Mucosa of descending colon (tissue), 3 donors: ENCODE measurements around the gene EEF1A2. TPM values are rescaled to one million over a fixed set of nuclear protein-coding genes. Genes with fewer than 3 reads are reported as not detected.

ENCODE experiments used
- ATAC-seq: fragments of 200-7000 bp; cut with Tn5 transposase; one replicate; pipeline ENCODE4 v1.9.1; 2020; ENCODE audit warnings: mild to moderate bottlenecking, moderate library complexity
- DNase-seq, 3 donors: peaks; one replicate each; pipeline ENCODE4 v3.0.0-alpha.2; 2020
- H3K36me3 ChIP-seq: fragments of 200-600 bp; one replicate; pipeline ENCODE4 v1.8.0; 2021; ENCODE audit warnings: low read depth, mild to moderate bottlenecking
- H3K4me1 ChIP-seq: fragments of 200-600 bp; one replicate; pipeline ENCODE4 v1.8.0; 2021; ENCODE audit warnings: low read depth, mild to moderate bottlenecking
- H3K4me3 ChIP-seq: fragments of 200-600 bp; one replicate; pipeline ENCODE4 v1.8.0; 2021; ENCODE audit warnings: mild to moderate bottlenecking
- H3K9me3 ChIP-seq: fragments of 200-600 bp; one replicate; pipeline ENCODE4 v1.8.0; 2021; ENCODE audit warnings: mild to moderate bottlenecking
- intact Hi-C, 2 donors: fragments of 100-400 bp; cut with DNase I in 1 of 2; cut with micrococcal nuclease in 1 of 2; formaldehyde crosslinking; loops; one replicate each; pipeline versions ENCODE4 v1.11.0 to v1.11.1; 2022; cut with DNase I, micrococcal nuclease
- total RNA-seq, 3 donors: library from RNA; stranded (reverse); fragmentation: NEBNext Ultra II Directional in 2 of 3; extraction: Animal tissue kit (Norgen Biotek cat#: 25700) in 2 of 3; gene quantifications; one replicate each; pipeline versions ENCODE4 v1.2.1 to v1.2.4, GENCODE V29; 2021 to 2023
- TF ChIP-seq, protein P1 (sequence below): fragments of 200-600 bp; IDR thresholded peaks from one replicate; pipeline ENCODE4 v1.8.0; 2022; ENCODE audit warnings: antibody characterized with exemption, mild to moderate bottlenecking
- donor health status: DM: no; HTN: no; CAD: no; lungs with moderate emphysema.
- donor health status: DM: no; HTN: no; CAD: no.
- donor health status: DM: no; HTN: yes; CAD: no.

Gene EEF1A2
- total RNA-seq, 3 donors from 2014 or later: 1.3 to 15.0 (median 2.7) TPM

DNA sequence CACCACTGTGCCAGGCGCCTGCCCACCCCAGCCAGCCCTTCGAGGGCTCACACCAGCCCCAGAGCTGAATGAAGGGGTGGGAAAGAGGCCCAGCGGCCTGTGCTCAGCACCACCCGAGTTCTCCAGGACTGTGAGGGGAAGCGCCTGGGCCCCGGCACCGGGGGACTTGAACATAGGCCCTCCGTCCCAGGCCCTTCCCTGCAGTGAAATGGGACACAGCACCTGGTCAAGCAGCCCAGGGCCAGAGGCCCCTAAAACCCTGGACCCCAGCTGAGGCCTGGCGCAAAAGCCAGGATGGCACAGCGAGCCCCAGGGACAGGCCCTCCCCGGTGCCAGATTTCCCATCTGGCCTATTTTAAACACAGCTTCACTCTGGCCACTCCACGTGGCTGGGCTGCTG, 30.5 kb downstream of the EEF1A2 start:
- DNase-seq: no peak
- H3K4me1 ChIP-seq: peaks cover 5% of the 10 kb centered on the region

DNA sequence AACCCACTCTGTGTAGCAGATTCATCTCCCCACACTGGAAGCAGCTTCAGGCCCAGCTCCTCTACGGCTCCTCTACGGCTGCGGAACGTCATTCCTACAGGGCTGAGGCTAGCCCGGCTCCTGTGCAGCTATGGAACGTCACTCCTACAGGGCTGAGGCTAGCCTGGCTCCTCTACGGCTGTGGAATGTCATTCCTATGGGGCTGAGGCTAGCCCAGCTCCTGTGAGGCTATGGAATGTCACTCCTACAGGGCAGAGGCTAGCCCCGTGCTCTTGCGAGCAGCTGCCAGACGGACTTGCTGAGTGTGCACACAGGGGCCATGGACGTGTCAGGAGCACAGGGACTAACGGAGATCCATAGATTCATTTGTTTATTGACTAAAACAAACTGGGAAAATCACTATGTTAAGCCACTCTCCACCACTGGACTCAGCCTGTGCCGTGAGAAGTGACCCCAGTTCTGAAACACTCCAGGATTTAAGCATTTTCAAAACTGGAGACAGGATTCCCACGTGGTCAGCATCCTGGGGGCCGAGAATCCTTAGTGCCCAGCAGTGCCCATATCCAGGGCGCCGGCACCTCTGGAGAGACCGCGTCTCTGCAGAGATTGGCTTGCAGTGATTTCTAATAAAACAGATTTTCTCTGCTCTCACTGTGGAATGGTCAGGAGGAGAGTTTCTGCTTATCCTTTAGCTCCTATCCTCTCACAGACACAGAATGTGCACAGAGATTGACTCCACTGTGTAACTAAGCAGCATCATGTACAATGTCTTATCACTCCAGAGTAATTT, 31.4 kb downstream of the EEF1A2 start:
- H3K36me3 ChIP-seq: no peaks in the 10 kb centered on the region
- TF ChIP-seq, protein P1, sequence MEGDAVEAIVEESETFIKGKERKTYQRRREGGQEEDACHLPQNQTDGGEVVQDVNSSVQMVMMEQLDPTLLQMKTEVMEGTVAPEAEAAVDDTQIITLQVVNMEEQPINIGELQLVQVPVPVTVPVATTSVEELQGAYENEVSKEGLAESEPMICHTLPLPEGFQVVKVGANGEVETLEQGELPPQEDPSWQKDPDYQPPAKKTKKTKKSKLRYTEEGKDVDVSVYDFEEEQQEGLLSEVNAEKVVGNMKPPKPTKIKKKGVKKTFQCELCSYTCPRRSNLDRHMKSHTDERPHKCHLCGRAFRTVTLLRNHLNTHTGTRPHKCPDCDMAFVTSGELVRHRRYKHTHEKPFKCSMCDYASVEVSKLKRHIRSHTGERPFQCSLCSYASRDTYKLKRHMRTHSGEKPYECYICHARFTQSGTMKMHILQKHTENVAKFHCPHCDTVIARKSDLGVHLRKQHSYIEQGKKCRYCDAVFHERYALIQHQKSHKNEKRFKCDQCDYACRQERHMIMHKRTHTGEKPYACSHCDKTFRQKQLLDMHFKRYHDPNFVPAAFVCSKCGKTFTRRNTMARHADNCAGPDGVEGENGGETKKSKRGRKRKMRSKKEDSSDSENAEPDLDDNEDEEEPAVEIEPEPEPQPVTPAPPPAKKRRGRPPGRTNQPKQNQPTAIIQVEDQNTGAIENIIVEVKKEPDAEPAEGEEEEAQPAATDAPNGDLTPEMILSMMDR: no peak
- intact Hi-C loops: no loop called here
- H3K9me3 ChIP-seq: no peaks in the 10 kb centered on the region
- ATAC-seq: no peak
- no peak for DNase-seq
- no peak overlapping the region for H3K4me3 ChIP-seq
- peaks cover 5% of the 10 kb centered on the region for H3K4me1 ChIP-seq

More for the DNA sequence above, 30.5 kb downstream of the EEF1A2 start:
- H3K36me3 ChIP-seq: no peaks in the 10 kb centered on the region
- no peaks in the 10 kb centered on the region for H3K9me3 ChIP-seq
- ATAC-seq: no peak
- TF ChIP-seq, protein P1: no peak
- intact Hi-C loops: no loop called here
- H3K4me3 ChIP-seq: no peak overlapping the region

GRCh38 chr20:63466861-63467260, 32.0 kb downstream of the EEF1A2 start:
- Histone ChIP-seq H3K4me1 (peaks cover under 1% of the 10 kb centered on the region), H3K36me3 (no peaks in the 10 kb centered on the region), H3K9me3 (no peaks in the 10 kb centered on the region), H3K4me3 (no peak overlapping the region)
- DNase-seq (no peak), ATAC-seq (no peak)
- TF ChIP-seq, protein P1: no peak
- intact Hi-C loops: no loop called here

GRCh38 chr20:63466250-63466825, 32.5 kb downstream of the EEF1A2 start:
- TF ChIP-seq, protein P1: no peak
- no peak overlapping the region for H3K4me3 ChIP-seq
- intact Hi-C loops: no loop called here
- no peak for DNase-seq
- H3K4me1 ChIP-seq: no peaks in the 10 kb centered on the region
- ATAC-seq: no peak
- no peaks in the 10 kb centered on the region for H3K36me3 ChIP-seq
- H3K9me3 ChIP-seq: no peaks in the 10 kb centered on the region

- Histone ChIP-seq H3K9me3 (no peaks in the 10 kb centered on the region), H3K4me3 (no peak overlapping the region), H3K4me1 (no peaks in the 10 kb centered on the region), H3K36me3 (no peaks in the 10 kb centered on the region)
- no peak for ATAC-seq
- intact Hi-C loops: no loop called here
- DNase-seq: no peak
- TF ChIP-seq, protein P1: no peak
These were observed 33.3 kb downstream of the EEF1A2 start for GRCh38 chr20:63465380-63466249.
